Fibroblast of upper back skin (primary cell): Measurements from ENCODE around the gene DISC1.
"Not testable (repeated sequence)": the region's sequence is repeated elsewhere in the genome, so short reads cannot be mapped to it uniquely, and the experiment has no call there.

Experiments
- DNase-seq: peaks from one replicate; pipeline ENCODE4 v3.0.0-alpha.2; 2013

DISC1 gene

GRCh38 chr1:231606712-231607111 lies 19.9 kb upstream of the DISC1 start:
- peak; percentile 25 for DNase-seq

GRCh38 chr1:231610388-231610787 lies 16.2 kb upstream of the DISC1 start:
- DNase-seq = no peak

GRCh38 chr1:231611111-231611510 lies 15.5 kb upstream of the DISC1 start:
- DNase-seq = no peak

- DNase-seq = no peak
Measured at GRCh38 chr1:231611851-231612250, 14.7 kb upstream of the DISC1 start.

GRCh38 chr1:231612393-231613089 lies 14.0 kb upstream of the DISC1 start:
- no peak for DNase-seq

GRCh38 chr1:231613419-231614349 lies 12.9 kb upstream of the DISC1 start:
- no peak for DNase-seq

- no peak for DNase-seq
Measured at GRCh38 chr1:231616667-231617066, 9.9 kb upstream of the DISC1 start.

GRCh38 chr1:231618609-231619256 lies 7.9 kb upstream of the DISC1 start:
- DNase-seq = no peak

GRCh38 chr1:231619257-231619634 lies 7.3 kb upstream of the DISC1 start:
- DNase-seq = no peak

GRCh38 chr1:231625042-231625441 lies 1.5 kb upstream of the DISC1 start:
- DNase-seq = not testable (repeated sequence)

- no peak for DNase-seq
Measured at GRCh38 chr1:231625975-231626534, 535 bp upstream of the DISC1 start.

GRCh38 chr1:231626951-231627614 lies 493 bp downstream of the DISC1 start:
- peak; percentile 31 for DNase-seq

- peak; percentile 33 for DNase-seq
Measured at GRCh38 chr1:231628207-231628876, 1.8 kb downstream of the DISC1 start.

- no peak for DNase-seq
Measured at GRCh38 chr1:231629132-231629531, 2.5 kb downstream of the DISC1 start.

- DNase-seq = peak; percentile 74
Measured at GRCh38 chr1:231630558-231631205, 4.1 kb downstream of the DISC1 start.

- DNase-seq = no peak
Measured at GRCh38 chr1:231631717-231632116, 5.1 kb downstream of the DISC1 start.

- DNase-seq = no peak
Measured at GRCh38 chr1:231632119-231632518, 5.5 kb downstream of the DISC1 start.

- DNase-seq = peak; percentile 47
Measured at GRCh38 chr1:231634323-231635013, 7.9 kb downstream of the DISC1 start.

- DNase-seq = peak; percentile 31
Measured at GRCh38 chr1:231636157-231636556, 9.6 kb downstream of the DISC1 start.

GRCh38 chr1:231636922-231637321 lies 10.3 kb downstream of the DISC1 start:
- DNase-seq = not testable (repeated sequence)

- DNase-seq = no peak
Measured at GRCh38 chr1:231638647-231639046, 12.1 kb downstream of the DISC1 start.
